Endothelial cell of umbilical vein (primary cell): ENCODE measurements around the gene DIAPH3.

Experiments used
- EZH2 ChIP-seq: IDR thresholded peaks from 2 replicates; pipeline ENCODE4 v1.6.1; 2012; ENCODE audit warnings: borderline replicate concordance, low read depth, mild to moderate bottlenecking, moderate library complexity, low read length, inconsistent platforms; ENCODE audit not compliant: severe bottlenecking
- FOS ChIP-seq: IDR thresholded peaks from 2 replicates; pipeline ENCODE4 v1.6.1; 2011; ENCODE audit warnings: mild to moderate bottlenecking, low read length, moderate library complexity, borderline replicate concordance; ENCODE audit not compliant: insufficient read depth
- JUN ChIP-seq: IDR thresholded peaks from 2 replicates; pipeline ENCODE4 v1.6.1; 2011; ENCODE audit warnings: borderline replicate concordance, low read depth; ENCODE audit not compliant: insufficient read length, insufficient read depth
- MYC ChIP-seq: IDR thresholded peaks from one replicate; pipeline ENCODE4 v1.6.1; 2011; ENCODE audit warnings: mild to moderate bottlenecking, low read depth, low read length
- POLR2A ChIP-seq: IDR thresholded peaks from 2 replicates; pipeline ENCODE4 v1.6.1; 2012; ENCODE audit warnings: low read depth, mild to moderate bottlenecking, control low read depth, low read length
- POLR2AphosphoS5 ChIP-seq: IDR thresholded peaks from 2 replicates; pipeline ENCODE4 v1.6.1; 2012; ENCODE audit warnings: low read depth, mild to moderate bottlenecking, control low read depth, low read length, moderate library complexity; ENCODE audit not compliant: insufficient read depth
- TF ChIP-seq, protein P1 (sequence below), 2 donors: IDR thresholded peaks; 1 replicate in 1 of 2; 2 replicates in 1 of 2; pipeline ENCODE4 v1.5.1; 2011; ENCODE audit warnings: low read length in 2 of 2, mild to moderate bottlenecking in 2 of 2, moderate library complexity in 2 of 2, control low read depth in 1 of 2, inconsistent platforms in 1 of 2, low read depth in 1 of 2; ENCODE audit not compliant: insufficient read depth in 1 of 2; ENCODE audit errors: extremely low read depth in 1 of 2
- TF ChIP-seq, protein P2 (sequence below): IDR thresholded peaks from 2 replicates; pipeline ENCODE4 v1.6.1; 2011; ENCODE audit not compliant: insufficient read depth, insufficient read length

DNA sequence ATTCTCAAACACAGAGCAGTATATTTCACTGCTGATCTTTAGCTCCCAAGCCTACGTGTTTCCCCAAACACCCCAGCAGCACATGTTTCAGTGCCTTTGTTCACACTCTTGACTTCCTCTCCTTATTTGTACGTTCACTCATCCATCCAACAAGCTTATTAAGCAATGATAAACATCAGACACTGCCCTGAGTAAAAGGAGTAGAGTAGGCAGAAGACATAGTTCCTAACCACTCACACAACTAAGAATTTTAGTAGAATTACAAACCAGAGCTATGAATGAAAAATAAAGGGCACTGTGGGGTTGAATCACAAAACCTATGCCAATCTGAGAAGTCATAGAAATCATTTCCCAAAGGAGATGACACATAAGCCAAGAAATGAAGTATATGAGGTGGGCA is 213.5 kb downstream of the DIAPH3 start:
- TF ChIP-seq POLR2A = no peak
- TF ChIP-seq, protein P1, sequence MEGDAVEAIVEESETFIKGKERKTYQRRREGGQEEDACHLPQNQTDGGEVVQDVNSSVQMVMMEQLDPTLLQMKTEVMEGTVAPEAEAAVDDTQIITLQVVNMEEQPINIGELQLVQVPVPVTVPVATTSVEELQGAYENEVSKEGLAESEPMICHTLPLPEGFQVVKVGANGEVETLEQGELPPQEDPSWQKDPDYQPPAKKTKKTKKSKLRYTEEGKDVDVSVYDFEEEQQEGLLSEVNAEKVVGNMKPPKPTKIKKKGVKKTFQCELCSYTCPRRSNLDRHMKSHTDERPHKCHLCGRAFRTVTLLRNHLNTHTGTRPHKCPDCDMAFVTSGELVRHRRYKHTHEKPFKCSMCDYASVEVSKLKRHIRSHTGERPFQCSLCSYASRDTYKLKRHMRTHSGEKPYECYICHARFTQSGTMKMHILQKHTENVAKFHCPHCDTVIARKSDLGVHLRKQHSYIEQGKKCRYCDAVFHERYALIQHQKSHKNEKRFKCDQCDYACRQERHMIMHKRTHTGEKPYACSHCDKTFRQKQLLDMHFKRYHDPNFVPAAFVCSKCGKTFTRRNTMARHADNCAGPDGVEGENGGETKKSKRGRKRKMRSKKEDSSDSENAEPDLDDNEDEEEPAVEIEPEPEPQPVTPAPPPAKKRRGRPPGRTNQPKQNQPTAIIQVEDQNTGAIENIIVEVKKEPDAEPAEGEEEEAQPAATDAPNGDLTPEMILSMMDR (IDR thresholded peaks at IDR 0.05; ENCODE audit: extremely low read depth in 1 of 2, insufficient read depth in 1 of 2, low read depth in 1 of 2, low read length in 2 of 2) = no peak
- no peak for TF ChIP-seq POLR2AphosphoS5
- no peak for TF ChIP-seq JUN
- TF ChIP-seq FOS = no peak
- no peak for TF ChIP-seq MYC
- TF ChIP-seq EZH2 = no peak
- TF ChIP-seq, protein P2, sequence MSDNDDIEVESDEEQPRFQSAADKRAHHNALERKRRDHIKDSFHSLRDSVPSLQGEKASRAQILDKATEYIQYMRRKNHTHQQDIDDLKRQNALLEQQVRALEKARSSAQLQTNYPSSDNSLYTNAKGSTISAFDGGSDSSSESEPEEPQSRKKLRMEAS = no peak
